ENCODE measurements around the gene FUBP1.
"Not testable (repeated sequence)": the region's sequence is repeated elsewhere in the genome, so short reads cannot be mapped to it uniquely, and the experiment has no call there.

FUBP1 gene

DNA sequence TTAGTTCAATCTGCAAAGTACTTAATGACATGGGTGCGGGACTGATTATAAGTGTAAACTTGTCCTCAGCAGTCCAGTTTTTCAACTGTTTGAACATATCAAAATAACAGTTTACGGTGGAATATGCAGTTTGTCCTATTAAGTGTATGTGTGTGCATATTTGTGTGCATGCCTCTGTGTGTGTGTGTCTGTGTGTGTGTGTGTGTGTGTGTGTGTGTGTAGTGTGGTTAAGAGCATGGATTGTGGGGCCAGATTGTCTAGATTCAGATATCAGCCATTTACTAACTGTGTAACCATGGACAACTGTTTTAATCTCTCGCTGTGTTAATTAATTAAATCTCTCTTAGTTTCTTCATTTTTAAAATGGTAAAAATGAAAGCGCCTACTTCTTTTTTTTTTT, 51.5 kb downstream of the FUBP1 start:
- TF ChIP-seq, protein P1, sequence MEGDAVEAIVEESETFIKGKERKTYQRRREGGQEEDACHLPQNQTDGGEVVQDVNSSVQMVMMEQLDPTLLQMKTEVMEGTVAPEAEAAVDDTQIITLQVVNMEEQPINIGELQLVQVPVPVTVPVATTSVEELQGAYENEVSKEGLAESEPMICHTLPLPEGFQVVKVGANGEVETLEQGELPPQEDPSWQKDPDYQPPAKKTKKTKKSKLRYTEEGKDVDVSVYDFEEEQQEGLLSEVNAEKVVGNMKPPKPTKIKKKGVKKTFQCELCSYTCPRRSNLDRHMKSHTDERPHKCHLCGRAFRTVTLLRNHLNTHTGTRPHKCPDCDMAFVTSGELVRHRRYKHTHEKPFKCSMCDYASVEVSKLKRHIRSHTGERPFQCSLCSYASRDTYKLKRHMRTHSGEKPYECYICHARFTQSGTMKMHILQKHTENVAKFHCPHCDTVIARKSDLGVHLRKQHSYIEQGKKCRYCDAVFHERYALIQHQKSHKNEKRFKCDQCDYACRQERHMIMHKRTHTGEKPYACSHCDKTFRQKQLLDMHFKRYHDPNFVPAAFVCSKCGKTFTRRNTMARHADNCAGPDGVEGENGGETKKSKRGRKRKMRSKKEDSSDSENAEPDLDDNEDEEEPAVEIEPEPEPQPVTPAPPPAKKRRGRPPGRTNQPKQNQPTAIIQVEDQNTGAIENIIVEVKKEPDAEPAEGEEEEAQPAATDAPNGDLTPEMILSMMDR (conservative IDR thresholded peaks at IDR 0.05): no peak
- no peak for TF ChIP-seq ZFX (IDR thresholded peaks at IDR 0.05)

DNA sequence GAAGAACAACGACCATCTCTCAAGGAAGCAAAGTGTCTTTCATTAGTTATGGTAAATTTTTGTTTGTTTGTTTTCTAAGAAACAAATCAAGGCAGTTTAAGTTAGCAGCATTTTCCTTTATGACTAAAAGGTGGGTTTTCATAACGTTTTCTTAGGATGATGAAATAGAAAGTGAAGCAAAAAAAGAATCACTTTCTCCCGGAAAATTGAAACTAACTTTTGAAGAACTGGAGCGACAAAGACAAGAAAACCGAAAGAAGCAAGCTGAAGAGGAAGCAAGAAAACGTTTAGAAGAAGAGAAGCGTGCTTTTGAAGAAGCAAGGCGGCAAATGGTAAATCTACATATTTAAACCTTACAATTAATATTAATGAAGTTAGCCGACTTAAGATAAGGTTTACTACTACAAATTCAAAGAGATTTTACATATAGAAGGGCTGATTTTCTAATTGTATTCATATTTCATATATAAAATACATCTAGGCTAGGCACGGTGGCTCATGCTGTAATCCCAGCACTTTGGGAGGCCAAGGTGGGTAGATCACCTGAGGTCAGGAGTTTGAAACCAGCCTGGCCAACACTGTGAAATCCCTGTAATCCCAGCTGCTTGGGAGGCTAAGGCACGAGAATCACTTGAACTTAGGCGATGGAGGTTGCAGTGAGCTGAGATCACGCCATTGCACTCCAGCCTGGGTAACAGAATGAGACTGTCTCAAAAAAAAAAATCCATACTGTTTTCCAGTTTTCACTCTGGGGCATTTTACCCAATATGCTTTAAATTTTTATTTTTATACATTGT, 52.1 kb downstream of the FUBP1 start:
- H3K27ac ChIP-seq: no peak overlapping the region
- TF ChIP-seq, protein P1 (conservative IDR thresholded peaks at IDR 0.05): no peak
- no peak for TF ChIP-seq ZFX (IDR thresholded peaks at IDR 0.05)

More for the DNA sequence above, 51.5 kb downstream of the FUBP1 start:
- no peak overlapping the region for H3K27ac ChIP-seq

DNA sequence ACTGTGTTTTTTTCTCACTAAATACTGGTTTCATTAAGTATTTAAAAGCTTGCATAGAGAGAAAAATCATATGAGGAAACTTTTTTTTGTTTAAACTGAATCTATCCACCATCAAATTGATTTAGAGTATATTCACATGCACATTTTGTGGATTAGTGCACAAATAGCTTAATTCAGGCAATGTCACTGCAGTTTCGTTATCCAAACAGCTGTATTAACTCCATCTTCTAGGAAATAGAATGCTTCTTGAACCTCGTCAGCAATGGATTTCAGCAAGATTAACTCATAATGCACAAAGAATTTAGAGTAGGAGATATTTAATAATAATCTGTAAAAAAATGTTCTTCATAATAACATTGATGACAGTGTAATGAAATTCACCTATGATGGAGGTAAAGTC, 52.9 kb downstream of the FUBP1 start:
- TF ChIP-seq, protein P1 (conservative IDR thresholded peaks at IDR 0.05): no peak
- no peak for TF ChIP-seq ZFX (IDR thresholded peaks at IDR 0.05)
- no peak overlapping the region for H3K27ac ChIP-seq

DNA sequence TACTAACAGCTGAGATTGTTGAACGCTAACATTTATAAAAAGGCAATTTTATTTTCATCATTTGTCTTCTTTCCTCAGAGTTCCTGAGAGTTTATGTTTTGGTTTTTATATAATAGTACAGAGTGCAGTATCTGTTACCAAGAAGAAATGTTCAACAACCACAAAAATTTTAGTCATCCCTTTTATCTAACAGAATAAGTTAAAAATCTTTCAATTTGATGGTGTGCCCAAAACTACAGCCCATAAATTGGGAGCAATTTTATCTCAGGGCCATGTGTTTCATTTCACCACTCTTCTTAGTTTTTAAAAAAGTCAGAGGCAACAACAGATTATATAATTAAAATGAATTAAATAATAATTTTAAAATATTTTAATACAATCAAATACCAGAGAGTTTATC, 53.4 kb downstream of the FUBP1 start:
- TF ChIP-seq ZFX (IDR thresholded peaks at IDR 0.05): no peak
- TF ChIP-seq, protein P1 (conservative IDR thresholded peaks at IDR 0.05): no peak
- no peak overlapping the region for H3K27ac ChIP-seq

DNA sequence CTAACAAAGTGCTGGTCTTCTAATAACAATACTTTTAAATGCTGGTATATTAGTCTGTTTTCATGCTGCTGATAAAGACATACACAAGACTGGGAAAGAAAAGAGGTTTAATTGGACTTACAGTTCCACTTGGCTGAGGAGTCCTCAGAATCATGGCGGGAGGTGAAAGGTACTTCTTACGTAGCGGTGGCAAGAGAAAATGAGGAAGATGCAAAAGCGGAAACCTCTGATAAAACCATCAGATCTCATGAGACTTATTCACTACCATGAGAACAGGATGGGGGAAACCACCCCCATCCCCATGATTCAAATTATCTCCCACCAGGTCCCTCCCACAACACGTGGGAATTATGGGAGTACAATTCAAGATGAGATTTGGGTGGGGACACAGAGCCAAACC, 60.0 kb downstream of the FUBP1 start:
- H3K27ac ChIP-seq: not testable (repeated sequence)

DNA sequence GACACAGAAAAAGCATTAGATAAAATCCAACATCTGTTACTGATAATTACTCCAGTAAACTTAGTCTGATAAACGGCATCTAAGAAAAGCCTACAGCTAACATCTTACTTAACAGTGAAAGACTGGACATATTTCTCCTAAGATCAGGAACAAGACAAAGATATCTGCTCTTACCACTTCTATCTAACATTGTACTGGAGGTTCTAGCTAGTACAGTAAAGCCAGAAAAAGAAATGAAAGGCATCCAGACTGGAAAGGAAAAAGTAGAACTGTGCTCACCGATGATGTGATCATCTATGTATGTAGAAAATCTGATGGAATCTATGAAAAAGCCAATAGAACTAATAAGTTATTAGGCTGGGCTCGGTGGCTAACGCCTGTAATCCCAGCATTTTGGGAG, 68.8 kb downstream of the FUBP1 start:
- no peak for TF ChIP-seq ZFX (IDR thresholded peaks at IDR 0.05)
- TF ChIP-seq, protein P1 (conservative IDR thresholded peaks at IDR 0.05): no peak
- no peak overlapping the region for H3K27ac ChIP-seq

DNA sequence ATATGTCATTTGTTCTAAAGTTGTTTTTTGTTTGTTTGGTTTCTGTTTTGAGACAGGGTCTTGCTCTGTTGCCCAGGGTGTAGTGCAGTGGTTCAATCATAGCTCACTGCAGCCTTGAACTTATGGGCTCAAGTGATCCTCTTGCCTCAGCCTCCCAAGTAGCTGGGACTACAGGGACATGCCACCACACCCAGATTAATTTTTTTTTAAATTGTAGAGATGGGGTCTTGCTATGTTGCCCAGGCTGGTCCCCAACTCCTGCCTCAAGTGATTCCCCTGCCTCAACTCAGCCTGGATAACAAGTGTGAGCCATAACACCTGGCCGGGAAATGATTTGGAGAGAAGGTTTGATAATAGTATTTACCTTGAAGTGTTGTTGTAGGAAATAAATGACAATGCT, 72.2 kb downstream of the FUBP1 start:
- TF ChIP-seq ZFX (IDR thresholded peaks at IDR 0.05): no peak
- TF ChIP-seq, protein P1 (conservative IDR thresholded peaks at IDR 0.05): no peak
- no peak overlapping the region for H3K27ac ChIP-seq

DNA sequence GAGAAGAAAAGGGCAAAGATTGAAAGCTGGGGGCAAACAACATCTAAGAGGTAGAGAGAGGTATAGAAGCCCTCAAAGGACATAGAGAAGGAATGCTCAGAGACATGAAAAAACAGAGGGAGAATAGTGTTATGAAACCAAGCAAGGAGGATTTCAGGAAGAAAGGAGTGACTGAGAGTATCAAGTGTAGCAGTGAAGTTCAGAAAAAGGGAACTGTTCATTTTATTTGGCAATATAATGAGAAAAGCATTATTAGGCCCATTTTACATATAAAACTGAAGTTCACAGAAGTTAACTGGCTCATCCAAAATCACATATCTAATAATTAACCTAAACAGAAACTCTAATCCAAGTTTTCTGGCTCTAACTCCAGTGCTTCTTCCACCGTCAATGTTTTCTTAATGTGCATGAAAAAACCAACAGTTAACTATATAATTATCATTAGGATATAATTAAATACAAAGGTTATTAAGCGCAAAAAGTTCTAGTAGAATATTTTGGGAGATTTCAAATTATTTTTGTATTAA, 72.8 kb downstream of the FUBP1 start:
- H3K27ac ChIP-seq: no peak overlapping the region
- TF ChIP-seq ZFX (IDR thresholded peaks at IDR 0.05): no peak

All from C4-2B (cell line).